A549 (cell line): ENCODE measurements around the gene CD3G. TPM values are rescaled to one million over a fixed set of nuclear protein-coding genes. Genes with fewer than 3 reads are reported as not detected.

Source experiments
- ATAC-seq, 2 experiments: fragments of 200-7000 bp in 1 of 2; fragments of >200 bp in 1 of 2; cut with Nextera tagmentation in 1 of 2; cut with Tn5 transposase in 1 of 2; 3 replicates each; pipeline versions ENCODE4 v1.8.0 to v1.9.1; 2018 to 2020; ENCODE audit warnings: mild to moderate bottlenecking in 1 of 2, moderate library complexity in 1 of 2
- CTCF ChIA-PET: fragments of 300-600 bp; sonication (Branson Sonifier 250); formaldehyde crosslinking; extraction: SDS; loops from one replicate; lab custom pipeline; 2021; ENCODE audit warnings: antibody characterized with exemption, inconsistent platforms; lab: Yijun Ruan, JAX
- POLR2A ChIA-PET: fragments of 350-600 bp; formaldehyde crosslinking; extraction: SDS; loops from one replicate; lab custom pipeline; 2021; ENCODE audit warnings: antibody characterized with exemption, inconsistent platforms; lab: Yijun Ruan, JAX
- DNase-seq, 2 experiments: peaks; one replicate each; pipeline versions ENCODE4 v3.0.0 to v3.0.0-alpha.2; 2011 to 2016; ENCODE audit warnings: low read depth in 1 of 2, low spot score in 1 of 2
- FAIRE-seq: peaks from 2 replicates; lab custom pipeline; 2011; peaks lifted over from hg19 to GRCh38; lab: Jason Lieb, UNC
- H3K27ac ChIP-seq, 2 experiments: fragments of >200 bp; sonication (Bioruptor Twin); formaldehyde crosslinking; 3 replicates each; pipeline ENCODE4 v1.5.1; 2016 to 2017
- H3K4me1 ChIP-seq: fragments of >200 bp; sonication (Bioruptor Twin); formaldehyde crosslinking; 3 replicates; pipeline ENCODE4 v1.6.1; 2016
- H3K4me2 ChIP-seq: fragments of >200 bp; sonication (Bioruptor Twin); formaldehyde crosslinking; 3 replicates; pipeline ENCODE4 v1.6.1; 2016
- H3K4me3 ChIP-seq: fragments of >200 bp; sonication (Bioruptor Twin); formaldehyde crosslinking; 3 replicates; pipeline ENCODE4 v1.5.1; 2016
- H3K9me3 ChIP-seq: fragments of >200 bp; sonication (Bioruptor Twin); formaldehyde crosslinking; 3 replicates; pipeline ENCODE4 v1.6.1; 2016
- CEBPB ChIP-seq, 2 experiments: fragments of >200 bp in 1 of 2; sonication (Bioruptor Twin) in 1 of 2; formaldehyde crosslinking in 1 of 2; IDR thresholded peaks; 2 replicates each; pipeline ENCODE4 v1.6.1; 2012 to 2016
- E2F6 ChIP-seq: IDR thresholded peaks from 2 replicates; pipeline ENCODE4 v1.6.1; 2012; ENCODE audit warnings: low read depth, borderline replicate concordance
- ESRRA ChIP-seq: fragments of 150-350 bp; IDR thresholded peaks from 2 replicates; pipeline ENCODE4 v1.6.1; 2014; ENCODE audit warnings: mild to moderate bottlenecking, low read length, borderline replicate concordance
- FOSL2 ChIP-seq, 2 experiments: fragments of 450-650 bp in 1 of 2; fragments of >200 bp in 1 of 2; sonication (Bioruptor Twin) in 1 of 2; formaldehyde crosslinking; IDR thresholded peaks; 2 replicates each; pipeline versions ENCODE4 v1.5.0 to v1.6.1; 2016 to 2020; ENCODE audit warnings: mild to moderate bottlenecking in 1 of 2, moderate library complexity in 1 of 2
- GATA3 ChIP-seq: IDR thresholded peaks from 2 replicates; pipeline ENCODE4 v1.6.1; 2012; ENCODE audit warnings: borderline replicate concordance
- HES2 ChIP-seq: fragments of >200 bp; sonication (Bioruptor Twin); formaldehyde crosslinking; IDR thresholded peaks from 2 replicates; pipeline ENCODE4 v1.6.1; 2016
- HEYL ChIP-seq: fragments of 250-450 bp; sonication (Bioruptor Pico); IDR thresholded peaks from 2 replicates; pipeline ENCODE4 v1.8.0; 2021; ENCODE audit warnings: mild to moderate bottlenecking, moderate library complexity
- NFE2L2 ChIP-seq: fragments of 150-350 bp; conservative IDR thresholded peaks from 2 replicates; pipeline ENCODE4 v1.6.1; 2014; ENCODE audit warnings: low read length
- RARB ChIP-seq: fragments of 250-450 bp; sonication (Bioruptor Pico); IDR thresholded peaks from 2 replicates; pipeline ENCODE4 v1.8.0; 2021; ENCODE audit warnings: mild to moderate bottlenecking, moderate library complexity
- REST ChIP-seq: fragments of 200-600 bp; sonication (generic); IDR thresholded peaks from 2 replicates; pipeline ENCODE4 v1.6.1; 2016; ENCODE audit warnings: antibody characterized with exemption, mild to moderate bottlenecking, moderate library complexity
- RFX5 ChIP-seq: fragments of 450-650 bp; IDR thresholded peaks from 2 replicates; pipeline ENCODE4 v1.7.1; 2014; ENCODE audit warnings: antibody characterized with exemption, mild to moderate bottlenecking, moderate library complexity
- WGBS: methylation state at CpG from one replicate; pipeline ENCODE4 v1.1.6; 2017; ENCODE audit errors: missing lambda C conversion rate; 5-methylcytosine and 5-hydroxymethylcytosine counted together
- polyA plus RNA-seq, 4 experiments: library from polyadenylated mRNA; depleted of rRNA in 3 of 4; stranded (reverse); fragments of >200 nt; fragmentation: RNase III in 1 of 4; extraction: RNeasy Plus Mini Kit Qiagen cat#74134 plus additional on column Dnase treatment in 1 of 4; gene quantifications; 2 replicates in 3 of 4; 3 replicates in 1 of 4; pipeline ENCODE4 v1.2.3, GENCODE V29; 2011 to 2017

The CD3G gene
- polyA plus RNA-seq, 2 of the 4 experiments (the other 2 are of a cell fraction), result not detected

GRCh38 chr11:118366287-118366686, 22.1 kb downstream of the CD3G start:
- CTCF ChIA-PET, result interaction anchor here (1.8 kb wide), 1 partner anchor 122 kb away, joined by 5 read pairs; no protein-coding TSS in a partner anchor
- DNase-seq, result no peak
- WGBS, result 90% methylated on average over 1 of the region's 1 CpG
- H3K4me2 ChIP-seq, result no peak overlapping the region
- no peaks in the 10 kb centered on the region for H3K4me1 ChIP-seq
- H3K9me3 ChIP-seq, result no peaks in the 10 kb centered on the region
- TF ChIP-seq HEYL (CRISPR knock-in tag), result no peak
- no peak for TF ChIP-seq GATA3
- H3K27ac ChIP-seq, result no peak overlapping the region
- POLR2A ChIA-PET, result no interaction called here
- no peak for FAIRE-seq
- H3K4me3 ChIP-seq, result no peak overlapping the region
- no peak for ATAC-seq

- H3K9me3 ChIP-seq, result no peaks in the 10 kb centered on the region
- 94% methylated on average over 4 of the region's 4 CpGs for WGBS
- no peak overlapping the region for H3K27ac ChIP-seq
- H3K4me2 ChIP-seq, result no peak overlapping the region
- TF ChIP-seq NFE2L2, result no peak
- no peak for TF ChIP-seq HES2
- DNase-seq, result no peak
- no peak for ATAC-seq
- no peak overlapping the region for H3K4me3 ChIP-seq
- no peaks in the 10 kb centered on the region for H3K4me1 ChIP-seq
- ChIA-PET CTCF (interaction anchor here (0.8 kb wide), 1 partner anchor 173 kb away, joined by 3 read pairs; no protein-coding TSS in a partner anchor), POLR2A (no interaction called here)
- no peak for FAIRE-seq
These were observed 26.6 kb downstream of the CD3G start for GRCh38 chr11:118370774-118371173.

GRCh38 chr11:118373263-118373662, 29.1 kb downstream of the CD3G start:
- ATAC-seq, result no peak
- TF ChIP-seq E2F6 (no peak), FOSL2 (IDR thresholded peaks at IDR 0.05) (no peak), FOSL2 (CRISPR knock-in tag; IDR thresholded peaks at IDR 0.05) (no peak), RFX5 (no peak), RARB (CRISPR knock-in tag) (no peak), ESRRA (no peak)
- TF ChIP-seq, all 56 proteins: peak for 0
- Histone ChIP-seq H3K27ac (no peak overlapping the region), H3K4me2 (no peak overlapping the region), H3K4me1 (no peaks in the 10 kb centered on the region), H3K9me3 (no peaks in the 10 kb centered on the region), H3K4me3 (no peak overlapping the region)
- POLR2A ChIA-PET, result no interaction called here
- WGBS, result 94% methylated on average over 2 of the region's 2 CpGs
- FAIRE-seq (no peak), DNase-seq (no peak)
- CTCF ChIA-PET, result no interaction called here

GRCh38 chr11:118373871-118374270, 29.7 kb downstream of the CD3G start:
- POLR2A ChIA-PET, result no interaction called here

More at GRCh38 chr11:118373871-118374270, 29.7 kb downstream of the CD3G start:
- no peak for DNase-seq
- WGBS, result 89% methylated on average over 5 of the region's 5 CpGs
- Histone ChIP-seq H3K9me3 (no peaks in the 10 kb centered on the region), H3K4me3 (no peak overlapping the region), H3K27ac (no peak overlapping the region), H3K4me1 (no peaks in the 10 kb centered on the region), H3K4me2 (no peak overlapping the region)
- FAIRE-seq, result no peak
- CTCF ChIA-PET, result interaction anchor here (1.1 kb wide), 1 partner anchor 12 kb away, joined by 3 read pairs; no protein-coding TSS in a partner anchor
- TF ChIP-seq REST, result no peak
- no peak for TF ChIP-seq RFX5
- 0 out of 4 replicates have a peak, but pooled peaks of 1 of the 2 experiments have one; percentile 11 for TF ChIP-seq CEBPB (IDR thresholded peaks at IDR 0.05)
- ATAC-seq, result no peak
